Measurements from ENCODE around the gene NUDCD3. TPM values are rescaled to one million over a fixed set of nuclear protein-coding genes. Genes with fewer than 3 reads are reported as not detected.
"Not testable (repeated sequence)": the region's sequence is repeated elsewhere in the genome, so short reads cannot be mapped to it uniquely, and the experiment has no call there.

The NUDCD3 gene
- total RNA-seq, 1 experiment from 2014 or later = 80.5 TPM

- in situ Hi-C loops (cut with HindIII; ENCODE audit: low pct_unique_long_range_greater_than_20kb, low sequenced_read_pairs) = no loop called here
- DNase-seq (ENCODE audit: low read depth, low spot score) = no peak
These were observed 31.1 kb upstream of the NUDCD3 start for GRCh38 chr7:44521347-44522095.

- in situ Hi-C loops (cut with HindIII; ENCODE audit: low pct_unique_long_range_greater_than_20kb, low sequenced_read_pairs) = no loop called here
- no peak for DNase-seq (ENCODE audit: low read depth, low spot score)
These were observed 30.1 kb upstream of the NUDCD3 start for GRCh38 chr7:44520574-44520973.

GRCh38 chr7:44519546-44519945 is 29.1 kb upstream of the NUDCD3 start:
- in situ Hi-C loops (cut with HindIII; ENCODE audit: low pct_unique_long_range_greater_than_20kb, low sequenced_read_pairs) = no loop called here

GRCh38 chr7:44518761-44519160 is 28.3 kb upstream of the NUDCD3 start:
- DNase-seq (ENCODE audit: low read depth, low spot score) = no peak
- in situ Hi-C loops (cut with HindIII; ENCODE audit: low pct_unique_long_range_greater_than_20kb, low sequenced_read_pairs) = no loop called here

More at GRCh38 chr7:44519546-44519945, 29.1 kb upstream of the NUDCD3 start:
- no peak for DNase-seq (ENCODE audit: low read depth, low spot score)

GRCh38 chr7:44517175-44517574 is 26.7 kb upstream of the NUDCD3 start:
- no peak for DNase-seq (ENCODE audit: low read depth, low spot score)

GRCh38 chr7:44515590-44516268 is 25.3 kb upstream of the NUDCD3 start:
- no peak for DNase-seq (ENCODE audit: low read depth, low spot score)
- in situ Hi-C loops (cut with HindIII; ENCODE audit: low pct_unique_long_range_greater_than_20kb, low sequenced_read_pairs) = no loop called here

More at GRCh38 chr7:44517175-44517574, 26.7 kb upstream of the NUDCD3 start:
- in situ Hi-C loops (cut with HindIII; ENCODE audit: low pct_unique_long_range_greater_than_20kb, low sequenced_read_pairs) = no loop called here

- in situ Hi-C loops (cut with HindIII; ENCODE audit: low pct_unique_long_range_greater_than_20kb, low sequenced_read_pairs) = no loop called here
- DNase-seq (ENCODE audit: low read depth, low spot score) = no peak
These were observed 22.3 kb upstream of the NUDCD3 start for GRCh38 chr7:44512736-44513135.

GRCh38 chr7:44511863-44512468 is 21.5 kb upstream of the NUDCD3 start:
- in situ Hi-C loops (cut with HindIII; ENCODE audit: low pct_unique_long_range_greater_than_20kb, low sequenced_read_pairs) = no loop called here
- DNase-seq (ENCODE audit: low read depth, low spot score) = no peak

GRCh38 chr7:44511236-44511635 is 20.8 kb upstream of the NUDCD3 start:
- no peak for DNase-seq (ENCODE audit: low read depth, low spot score)
- in situ Hi-C loops (cut with HindIII; ENCODE audit: low pct_unique_long_range_greater_than_20kb, low sequenced_read_pairs) = no loop called here

- DNase-seq (ENCODE audit: low read depth, low spot score) = no peak
- in situ Hi-C loops (cut with HindIII; ENCODE audit: low pct_unique_long_range_greater_than_20kb, low sequenced_read_pairs) = no loop called here
These were observed 18.0 kb upstream of the NUDCD3 start for GRCh38 chr7:44508328-44509030.

GRCh38 chr7:44506592-44507288 is 16.3 kb upstream of the NUDCD3 start:
- in situ Hi-C loops (cut with HindIII; ENCODE audit: low pct_unique_long_range_greater_than_20kb, low sequenced_read_pairs) = not testable (repeated sequence)

GRCh38 chr7:44505595-44505994 is 15.1 kb upstream of the NUDCD3 start:
- in situ Hi-C loops (cut with HindIII; ENCODE audit: low pct_unique_long_range_greater_than_20kb, low sequenced_read_pairs) = no loop called here
- no peak for DNase-seq (ENCODE audit: low read depth, low spot score)

More at GRCh38 chr7:44506592-44507288, 16.3 kb upstream of the NUDCD3 start:
- DNase-seq (ENCODE audit: low read depth, low spot score) = not testable (repeated sequence)

- DNase-seq (ENCODE audit: low read depth, low spot score) = no peak
- in situ Hi-C loops (cut with HindIII; ENCODE audit: low pct_unique_long_range_greater_than_20kb, low sequenced_read_pairs) = no loop called here
These were observed 7.9 kb upstream of the NUDCD3 start for GRCh38 chr7:44498230-44498954.

GRCh38 chr7:44497155-44498027 is 6.9 kb upstream of the NUDCD3 start:
- no peak for DNase-seq (ENCODE audit: low read depth, low spot score)
- in situ Hi-C loops (cut with HindIII; ENCODE audit: low pct_unique_long_range_greater_than_20kb, low sequenced_read_pairs) = no loop called here

GRCh38 chr7:44496385-44496784 is 5.9 kb upstream of the NUDCD3 start:
- in situ Hi-C loops (cut with HindIII; ENCODE audit: low pct_unique_long_range_greater_than_20kb, low sequenced_read_pairs) = no loop called here

GRCh38 chr7:44494960-44495359 is 4.5 kb upstream of the NUDCD3 start:
- DNase-seq (ENCODE audit: low read depth, low spot score) = no peak
- in situ Hi-C loops (cut with HindIII; ENCODE audit: low pct_unique_long_range_greater_than_20kb, low sequenced_read_pairs) = no loop called here

More at GRCh38 chr7:44496385-44496784, 5.9 kb upstream of the NUDCD3 start:
- DNase-seq (ENCODE audit: low read depth, low spot score) = no peak

Measured in SK-MEL-5 (cell line).